ENCODE measurements around the gene OSTC.

Gene OSTC

DNA sequence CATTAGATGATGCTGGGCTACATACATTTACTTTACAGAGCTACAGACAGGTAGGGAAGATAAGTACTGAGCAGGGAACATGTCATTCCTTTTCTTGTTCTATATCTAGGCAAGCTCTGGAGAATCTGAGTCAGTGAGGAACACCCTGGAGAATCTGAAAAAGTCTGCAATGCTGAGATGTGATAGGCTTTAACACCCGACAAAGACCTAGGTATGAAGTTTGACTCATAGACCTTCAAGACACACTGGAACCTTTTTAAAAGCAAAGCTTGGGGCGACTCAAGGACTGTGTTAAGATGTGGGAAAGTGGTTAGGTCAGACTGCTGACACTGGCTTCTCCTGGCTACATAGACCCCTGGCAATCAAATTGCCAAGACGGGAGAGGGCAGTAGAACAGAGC is 42.8 kb downstream of the OSTC start:
- Histone ChIP-seq H3K36me3 (ENCODE audit: control insufficient read depth in 2 of 2, insufficient read depth in 2 of 2, low read length in 2 of 2) (no peaks in the 10 kb centered on the region), H3K4me1 (ENCODE audit: control insufficient read depth in 2 of 2, insufficient read depth in 2 of 2, low read length in 2 of 2) (no peaks in the 10 kb centered on the region), H3K4me3 (ENCODE audit: low read length in 2 of 2) (no peak overlapping the region), H3K27ac (ENCODE audit: low read depth in 2 of 2, low read length in 2 of 2) (no peak overlapping the region), H3K9ac (ENCODE audit: low read depth in 1 of 2, low read length in 2 of 2) (no peak overlapping the region), H3K9me3 (ENCODE audit: control insufficient read depth in 2 of 2, low read length in 2 of 2) (no peaks in the 10 kb centered on the region), H3K27me3 (ENCODE audit: control insufficient read depth in 2 of 2, insufficient read depth in 2 of 2, low read length in 2 of 2) (no peaks in the 10 kb centered on the region)

DNA sequence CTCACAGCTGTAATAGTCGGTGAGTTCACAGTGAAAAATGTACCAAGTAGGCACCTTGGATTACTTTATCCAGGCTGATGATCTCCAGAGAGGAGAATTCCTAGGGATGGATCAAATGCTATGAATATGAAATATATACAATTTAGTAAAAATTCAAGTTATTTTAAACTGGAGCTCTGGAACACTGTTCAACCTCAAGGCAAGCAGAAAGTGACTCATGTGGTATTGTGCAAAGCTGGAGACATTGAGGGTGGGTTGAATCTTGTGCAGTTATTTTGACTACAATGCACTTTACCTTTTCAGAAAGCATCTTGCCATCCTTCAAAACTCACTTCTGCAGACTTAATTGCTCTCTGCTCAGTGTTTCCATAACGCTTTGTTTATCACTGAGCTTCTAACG is 43.4 kb downstream of the OSTC start:
- no peaks in the 10 kb centered on the region for H3K36me3 ChIP-seq (ENCODE audit: control insufficient read depth in 2 of 2, insufficient read depth in 2 of 2, low read length in 2 of 2)
- no peak overlapping the region for H3K9ac ChIP-seq (ENCODE audit: low read depth in 1 of 2, low read length in 2 of 2)
- no peaks in the 10 kb centered on the region for H3K27me3 ChIP-seq (ENCODE audit: control insufficient read depth in 2 of 2, insufficient read depth in 2 of 2, low read length in 2 of 2)
- no peaks in the 10 kb centered on the region for H3K9me3 ChIP-seq (ENCODE audit: control insufficient read depth in 2 of 2, low read length in 2 of 2)
- H3K4me1 ChIP-seq (ENCODE audit: control insufficient read depth in 2 of 2, insufficient read depth in 2 of 2, low read length in 2 of 2) = no peaks in the 10 kb centered on the region
- H3K27ac ChIP-seq (ENCODE audit: low read depth in 2 of 2, low read length in 2 of 2) = no peak overlapping the region
- no peak overlapping the region for H3K4me3 ChIP-seq (ENCODE audit: low read length in 2 of 2)

DNA sequence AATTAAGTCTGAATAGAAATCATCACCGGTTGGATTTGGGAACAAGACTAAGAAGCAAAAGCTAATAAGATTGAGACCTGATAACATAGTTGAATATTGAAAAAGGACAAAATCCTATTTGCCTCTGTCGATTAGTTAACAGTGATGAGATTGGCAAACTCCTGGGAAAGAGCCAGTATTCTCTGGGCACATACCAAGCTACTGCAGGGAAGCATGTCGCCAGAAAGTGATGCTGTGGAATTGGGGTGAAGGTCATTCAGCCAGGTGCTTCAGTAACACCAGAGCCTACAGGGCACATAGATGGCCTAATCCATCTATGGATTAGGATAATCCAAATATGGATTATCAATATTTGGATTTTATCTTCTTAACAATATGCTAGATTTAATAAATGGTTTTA is 44.0 kb downstream of the OSTC start:
- H3K4me1 ChIP-seq (ENCODE audit: control insufficient read depth in 2 of 2, insufficient read depth in 2 of 2, low read length in 2 of 2) = no peaks in the 10 kb centered on the region
- H3K36me3 ChIP-seq (ENCODE audit: control insufficient read depth in 2 of 2, insufficient read depth in 2 of 2, low read length in 2 of 2) = no peaks in the 10 kb centered on the region
- H3K4me3 ChIP-seq (ENCODE audit: low read length in 2 of 2) = no peak overlapping the region
- H3K27me3 ChIP-seq (ENCODE audit: control insufficient read depth in 2 of 2, insufficient read depth in 2 of 2, low read length in 2 of 2) = no peaks in the 10 kb centered on the region
- no peak overlapping the region for H3K27ac ChIP-seq (ENCODE audit: low read depth in 2 of 2, low read length in 2 of 2)
- no peaks in the 10 kb centered on the region for H3K9me3 ChIP-seq (ENCODE audit: control insufficient read depth in 2 of 2, low read length in 2 of 2)
- no peak overlapping the region for H3K9ac ChIP-seq (ENCODE audit: low read depth in 1 of 2, low read length in 2 of 2)

DNA sequence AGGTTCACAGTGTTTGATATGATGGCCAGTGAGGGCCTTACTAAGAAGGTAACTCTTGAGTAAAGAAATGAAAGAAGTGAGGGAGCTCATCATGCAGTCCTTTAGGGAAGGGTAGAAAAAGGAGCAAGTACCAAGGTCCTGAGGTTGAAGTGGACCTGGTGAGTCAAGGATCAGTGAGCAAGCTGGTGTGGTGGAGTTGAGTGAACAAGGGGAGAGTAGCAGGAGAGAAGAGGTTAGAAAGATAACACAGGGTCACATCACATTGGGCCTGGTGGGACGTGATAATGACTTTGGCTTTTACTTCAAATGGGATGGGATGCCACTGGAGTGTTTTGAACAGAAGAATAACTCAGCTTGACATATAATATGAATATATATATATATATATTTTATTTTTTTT is 44.7 kb downstream of the OSTC start:
- Histone ChIP-seq H3K27me3 (ENCODE audit: control insufficient read depth in 2 of 2, insufficient read depth in 2 of 2, low read length in 2 of 2) (no peaks in the 10 kb centered on the region), H3K9me3 (ENCODE audit: control insufficient read depth in 2 of 2, low read length in 2 of 2) (no peaks in the 10 kb centered on the region), H3K4me3 (ENCODE audit: low read length in 2 of 2) (no peak overlapping the region), H3K4me1 (ENCODE audit: control insufficient read depth in 2 of 2, insufficient read depth in 2 of 2, low read length in 2 of 2) (no peaks in the 10 kb centered on the region), H3K27ac (ENCODE audit: low read depth in 2 of 2, low read length in 2 of 2) (no peak overlapping the region), H3K36me3 (ENCODE audit: control insufficient read depth in 2 of 2, insufficient read depth in 2 of 2, low read length in 2 of 2) (no peaks in the 10 kb centered on the region), H3K9ac (ENCODE audit: low read depth in 1 of 2, low read length in 2 of 2) (no peak overlapping the region)

DNA sequence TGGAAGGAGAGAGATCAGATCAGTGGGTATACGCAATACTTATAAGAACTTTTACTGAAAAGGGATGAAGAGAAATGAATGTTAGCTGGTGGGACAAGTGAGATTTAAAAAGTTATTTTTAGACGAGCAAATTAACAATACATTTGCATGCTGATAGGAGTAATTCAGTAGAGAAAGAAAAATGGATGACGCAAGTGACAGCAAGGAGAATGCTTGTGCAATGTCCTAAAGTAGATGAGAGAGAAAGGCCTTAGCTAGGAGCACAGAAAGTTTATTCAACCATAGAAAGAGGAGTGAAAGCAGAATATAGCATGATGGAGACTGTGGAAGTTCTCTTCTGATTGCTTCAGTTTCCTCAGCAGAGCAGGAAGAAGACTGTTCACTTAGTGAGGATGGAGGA is 45.8 kb downstream of the OSTC start:
- no peaks in the 10 kb centered on the region for H3K9me3 ChIP-seq (ENCODE audit: control insufficient read depth in 2 of 2, low read length in 2 of 2)
- no peak overlapping the region for H3K9ac ChIP-seq (ENCODE audit: low read depth in 1 of 2, low read length in 2 of 2)
- H3K4me3 ChIP-seq (ENCODE audit: low read length in 2 of 2) = no peak overlapping the region
- no peaks in the 10 kb centered on the region for H3K27me3 ChIP-seq (ENCODE audit: control insufficient read depth in 2 of 2, insufficient read depth in 2 of 2, low read length in 2 of 2)
- H3K36me3 ChIP-seq (ENCODE audit: control insufficient read depth in 2 of 2, insufficient read depth in 2 of 2, low read length in 2 of 2) = no peaks in the 10 kb centered on the region
- no peak overlapping the region for H3K27ac ChIP-seq (ENCODE audit: low read depth in 2 of 2, low read length in 2 of 2)
- H3K4me1 ChIP-seq (ENCODE audit: control insufficient read depth in 2 of 2, insufficient read depth in 2 of 2, low read length in 2 of 2) = no peaks in the 10 kb centered on the region

DNA sequence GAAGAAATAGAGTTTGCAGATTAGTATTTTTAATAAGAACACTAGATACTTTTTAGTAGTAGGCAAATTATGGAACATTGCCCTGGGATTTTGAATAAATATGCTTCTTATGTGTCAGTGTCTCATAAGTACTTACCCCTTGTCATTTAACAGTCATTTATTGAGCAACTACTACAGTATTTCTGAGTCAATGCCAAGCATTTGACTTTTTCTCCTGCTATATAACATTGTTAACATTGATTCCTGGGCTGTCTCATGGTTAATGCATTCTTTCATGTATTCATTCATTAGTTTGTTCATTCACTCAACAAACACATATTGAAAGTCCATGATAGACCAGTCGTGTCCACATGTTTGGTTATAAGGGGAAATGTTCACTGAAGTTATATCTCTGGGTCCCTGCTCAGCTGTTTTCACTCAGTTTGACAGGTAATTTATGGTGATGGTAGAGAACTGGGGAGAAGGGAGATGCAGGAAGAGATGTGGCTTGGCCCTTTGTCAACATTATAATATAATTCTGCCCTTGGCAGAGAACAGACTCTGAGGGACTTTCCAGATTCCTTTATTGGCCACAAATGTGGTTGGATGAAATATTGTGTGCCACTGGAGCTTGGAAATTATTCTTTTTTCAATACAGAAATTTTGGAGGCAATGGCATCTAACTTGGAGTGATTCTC is 49.8 kb downstream of the OSTC start:
- Histone ChIP-seq H3K4me1 (ENCODE audit: control insufficient read depth in 2 of 2, insufficient read depth in 2 of 2, low read length in 2 of 2) (no peaks in the 10 kb centered on the region), H3K36me3 (ENCODE audit: control insufficient read depth in 2 of 2, insufficient read depth in 2 of 2, low read length in 2 of 2) (no peaks in the 10 kb centered on the region), H3K9me3 (ENCODE audit: control insufficient read depth in 2 of 2, low read length in 2 of 2) (no peaks in the 10 kb centered on the region), H3K27ac (ENCODE audit: low read depth in 2 of 2, low read length in 2 of 2) (no peak overlapping the region), H3K27me3 (ENCODE audit: control insufficient read depth in 2 of 2, insufficient read depth in 2 of 2, low read length in 2 of 2) (no peaks in the 10 kb centered on the region), H3K4me3 (ENCODE audit: low read length in 2 of 2) (no peak overlapping the region), H3K9ac (ENCODE audit: low read depth in 1 of 2, low read length in 2 of 2) (no peak overlapping the region)

DNA sequence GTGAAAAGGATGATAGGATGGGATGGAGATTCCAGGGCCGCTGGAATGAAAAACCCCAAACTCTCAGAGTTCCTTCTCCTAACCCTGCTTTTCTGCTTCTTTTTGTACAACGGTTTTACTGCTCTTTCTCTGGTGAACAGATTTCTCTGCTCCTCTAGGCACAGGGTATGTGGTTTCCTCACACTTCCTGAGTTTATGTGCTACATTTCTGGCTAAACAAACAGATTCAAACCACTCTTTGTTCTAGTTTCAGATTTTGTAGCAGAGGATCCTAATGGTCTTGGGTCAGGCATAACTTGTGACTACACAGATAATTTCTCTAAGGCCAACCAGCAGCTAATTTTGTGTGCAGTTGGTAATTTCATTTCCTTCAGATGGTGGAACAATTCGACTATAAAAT is 52.6 kb downstream of the OSTC start:
- no peaks in the 10 kb centered on the region for H3K4me1 ChIP-seq (ENCODE audit: control insufficient read depth in 2 of 2, insufficient read depth in 2 of 2, low read length in 2 of 2)

DNA sequence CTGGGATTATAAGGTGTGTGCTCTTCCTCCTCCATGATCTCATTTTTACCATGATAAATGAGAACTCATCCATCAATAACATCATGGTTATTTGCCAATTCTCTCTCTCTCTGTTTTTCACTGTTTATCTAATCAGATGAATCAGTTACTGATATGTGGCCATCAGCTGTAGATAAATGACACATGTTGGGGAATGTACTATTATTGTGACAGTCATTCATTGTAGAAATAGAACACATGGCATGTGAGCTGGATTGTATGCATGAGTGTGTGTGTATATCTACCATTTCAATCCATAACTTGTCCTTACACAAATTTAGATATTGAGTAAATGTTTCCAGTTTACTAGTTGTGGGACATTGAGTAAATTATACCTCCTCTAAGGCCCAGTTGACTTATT is 53.0 kb downstream of the OSTC start:
- Histone ChIP-seq H3K27ac (ENCODE audit: low read depth in 2 of 2, low read length in 2 of 2) (no peak overlapping the region), H3K36me3 (ENCODE audit: control insufficient read depth in 2 of 2, insufficient read depth in 2 of 2, low read length in 2 of 2) (no peaks in the 10 kb centered on the region), H3K9me3 (ENCODE audit: control insufficient read depth in 2 of 2, low read length in 2 of 2) (no peaks in the 10 kb centered on the region), H3K4me3 (ENCODE audit: low read length in 2 of 2) (no peak overlapping the region), H3K9ac (ENCODE audit: low read depth in 1 of 2, low read length in 2 of 2) (no peak overlapping the region), H3K27me3 (ENCODE audit: control insufficient read depth in 2 of 2, insufficient read depth in 2 of 2, low read length in 2 of 2) (no peaks in the 10 kb centered on the region), H3K4me1 (ENCODE audit: control insufficient read depth in 2 of 2, insufficient read depth in 2 of 2, low read length in 2 of 2) (no peaks in the 10 kb centered on the region)

More for the DNA sequence above, 52.6 kb downstream of the OSTC start:
- Histone ChIP-seq H3K36me3 (ENCODE audit: control insufficient read depth in 2 of 2, insufficient read depth in 2 of 2, low read length in 2 of 2) (no peaks in the 10 kb centered on the region), H3K27ac (ENCODE audit: low read depth in 2 of 2, low read length in 2 of 2) (no peak overlapping the region), H3K9ac (ENCODE audit: low read depth in 1 of 2, low read length in 2 of 2) (no peak overlapping the region), H3K27me3 (ENCODE audit: control insufficient read depth in 2 of 2, insufficient read depth in 2 of 2, low read length in 2 of 2) (no peaks in the 10 kb centered on the region), H3K9me3 (ENCODE audit: control insufficient read depth in 2 of 2, low read length in 2 of 2) (no peaks in the 10 kb centered on the region), H3K4me3 (ENCODE audit: low read length in 2 of 2) (no peak overlapping the region)

DNA sequence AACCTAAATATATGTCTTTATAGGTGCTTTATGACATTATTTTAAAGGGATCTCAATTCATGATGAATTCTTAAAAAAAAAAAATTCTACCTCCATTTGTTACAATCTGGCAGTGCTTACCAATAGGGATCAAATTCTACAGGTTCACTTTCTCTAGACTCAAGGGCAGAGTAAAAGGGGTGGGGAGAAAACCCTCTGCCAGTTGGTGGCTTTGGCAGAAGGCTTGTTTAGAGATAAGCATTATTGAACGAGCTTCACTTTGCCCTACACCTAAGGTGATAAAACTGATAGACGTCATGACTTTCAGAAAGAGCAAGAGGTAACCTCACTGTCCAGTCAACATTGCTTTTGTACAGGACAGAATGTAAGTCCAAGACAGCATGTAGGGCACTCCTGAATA is 53.6 kb downstream of the OSTC start:
- H3K27ac ChIP-seq (ENCODE audit: low read depth in 2 of 2, low read length in 2 of 2) = no peak overlapping the region
- H3K4me3 ChIP-seq (ENCODE audit: low read length in 2 of 2) = no peak overlapping the region
- no peaks in the 10 kb centered on the region for H3K4me1 ChIP-seq (ENCODE audit: control insufficient read depth in 2 of 2, insufficient read depth in 2 of 2, low read length in 2 of 2)
- no peaks in the 10 kb centered on the region for H3K9me3 ChIP-seq (ENCODE audit: control insufficient read depth in 2 of 2, low read length in 2 of 2)
- H3K36me3 ChIP-seq (ENCODE audit: control insufficient read depth in 2 of 2, insufficient read depth in 2 of 2, low read length in 2 of 2) = no peaks in the 10 kb centered on the region
- H3K27me3 ChIP-seq (ENCODE audit: control insufficient read depth in 2 of 2, insufficient read depth in 2 of 2, low read length in 2 of 2) = no peaks in the 10 kb centered on the region
- no peak overlapping the region for H3K9ac ChIP-seq (ENCODE audit: low read depth in 1 of 2, low read length in 2 of 2)

DNA sequence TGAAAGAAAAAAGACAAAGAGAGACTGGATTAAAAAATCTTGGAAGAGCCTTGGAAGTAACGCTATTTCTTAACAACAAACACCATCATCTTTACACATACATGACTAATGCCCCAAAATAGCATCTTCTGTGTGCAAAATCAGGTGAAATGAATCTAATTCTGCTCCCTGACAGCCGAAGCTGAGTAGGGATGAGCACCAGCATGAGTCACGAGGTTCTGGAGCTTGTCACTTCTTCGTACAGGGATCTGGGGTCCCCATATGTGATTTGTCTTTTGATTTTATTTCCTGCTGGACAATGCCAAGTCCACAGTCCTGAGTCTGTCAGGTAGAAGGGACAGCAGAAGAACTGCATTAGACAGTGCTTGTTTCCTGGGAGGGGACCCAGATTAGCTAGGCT is 55.9 kb downstream of the OSTC start:
- Histone ChIP-seq H3K4me1 (ENCODE audit: control insufficient read depth in 2 of 2, insufficient read depth in 2 of 2, low read length in 2 of 2) (no peaks in the 10 kb centered on the region), H3K27me3 (ENCODE audit: control insufficient read depth in 2 of 2, insufficient read depth in 2 of 2, low read length in 2 of 2) (no peaks in the 10 kb centered on the region), H3K9me3 (ENCODE audit: control insufficient read depth in 2 of 2, low read length in 2 of 2) (no peaks in the 10 kb centered on the region), H3K36me3 (ENCODE audit: control insufficient read depth in 2 of 2, insufficient read depth in 2 of 2, low read length in 2 of 2) (no peaks in the 10 kb centered on the region), H3K9ac (ENCODE audit: low read depth in 1 of 2, low read length in 2 of 2) (no peak overlapping the region), H3K27ac (ENCODE audit: low read depth in 2 of 2, low read length in 2 of 2) (no peak overlapping the region), H3K4me3 (ENCODE audit: low read length in 2 of 2) (no peak overlapping the region)

DNA sequence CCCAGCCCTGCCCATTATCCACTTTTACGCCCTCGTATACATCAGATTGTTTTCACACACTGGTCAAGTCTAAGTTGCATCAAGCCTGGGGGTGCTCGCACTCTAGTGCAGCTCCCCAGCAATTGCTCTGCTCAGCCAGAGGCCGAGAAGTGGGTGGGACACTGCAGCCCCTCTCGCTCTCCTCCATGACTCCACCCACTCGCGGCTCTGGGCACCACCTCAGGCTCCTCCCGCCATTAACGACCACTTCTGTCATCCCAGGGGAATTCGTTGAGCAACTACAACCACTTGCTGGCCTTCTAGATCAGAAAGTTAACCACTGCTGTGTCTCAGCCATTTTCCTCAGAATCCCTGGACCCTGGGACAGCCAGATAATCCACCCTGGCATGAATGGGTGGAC is 58.8 kb downstream of the OSTC start:
- Histone ChIP-seq H3K4me1 (ENCODE audit: control insufficient read depth in 2 of 2, insufficient read depth in 2 of 2, low read length in 2 of 2) (no peaks in the 10 kb centered on the region), H3K36me3 (ENCODE audit: control insufficient read depth in 2 of 2, insufficient read depth in 2 of 2, low read length in 2 of 2) (no peaks in the 10 kb centered on the region), H3K9ac (ENCODE audit: low read depth in 1 of 2, low read length in 2 of 2) (no peak overlapping the region), H3K27ac (ENCODE audit: low read depth in 2 of 2, low read length in 2 of 2) (no peak overlapping the region), H3K9me3 (ENCODE audit: control insufficient read depth in 2 of 2, low read length in 2 of 2) (no peaks in the 10 kb centered on the region), H3K27me3 (ENCODE audit: control insufficient read depth in 2 of 2, insufficient read depth in 2 of 2, low read length in 2 of 2) (no peaks in the 10 kb centered on the region), H3K4me3 (ENCODE audit: low read length in 2 of 2) (no peak overlapping the region)

Measured in mucosa of rectum (tissue), 2 donors.